HCT116 (cell line): ENCODE data around the gene DGKZ.

Experiments used
- CTCF ChIP-seq, 3 experiments: fragments of 200-600 bp in 1 of 3; sonication (generic) in 1 of 3; IDR thresholded peaks in 2 of 3; conservative IDR thresholded peaks in 1 of 3; 2 replicates each; pipeline ENCODE4 v1.5.1; 2012 to 2017; ENCODE audit warnings: low read depth in 2 of 3, low read length in 2 of 3, antibody characterized with exemption in 1 of 3, borderline replicate concordance in 1 of 3, control low read depth in 1 of 3, mild to moderate bottlenecking in 1 of 3, mixed read lengths in 1 of 3, mixed run types in 1 of 3, moderate library complexity in 1 of 3; ENCODE audit not compliant: insufficient read depth in 1 of 3
- EZH2 ChIP-seq: fragments of 200-600 bp; sonication (generic); IDR thresholded peaks from 2 replicates; pipeline ENCODE4 v1.6.1; 2017; ENCODE audit warnings: antibody characterized with exemption, mixed run types
- POLR2A ChIP-seq: IDR thresholded peaks from 2 replicates; pipeline ENCODE4 v1.7.0; 2011; ENCODE audit warnings: borderline replicate concordance; ENCODE audit not compliant: insufficient read depth, insufficient read length; ENCODE audit errors: extremely low read depth
- REST ChIP-seq: IDR thresholded peaks from 2 replicates; pipeline ENCODE4 v1.6.1; 2012; ENCODE audit warnings: low read depth
- YY1 ChIP-seq: IDR thresholded peaks from 2 replicates; pipeline ENCODE4 v1.6.1; 2011; ENCODE audit warnings: low read length, low read depth, moderate library complexity, mild to moderate bottlenecking; ENCODE audit not compliant: insufficient replicate concordance; ENCODE audit errors: extremely low read depth
- ZNF274 ChIP-seq: fragments of 200-500 bp; sonication (Bioruptor generic); IDR thresholded peaks from 2 replicates; pipeline ENCODE4 v1.6.1; 2014; ENCODE audit warnings: mild to moderate bottlenecking, low read depth, low read length, inconsistent platforms

- TF ChIP-seq ZNF274: no peak
- no peak for TF ChIP-seq YY1
- no peak for TF ChIP-seq CTCF (IDR thresholded peaks at IDR 0.05 in 2 of 3, conservative IDR thresholded peaks at IDR 0.05 in 1 of 3; ENCODE audit: borderline replicate concordance in 1 of 3, insufficient read depth in 1 of 3, low read depth in 2 of 3, low read length in 2 of 3)
- no peak for TF ChIP-seq POLR2A
- TF ChIP-seq EZH2: no peak
- TF ChIP-seq REST: no peak
Measured at GRCh38 chr11:46372086-46372485, 24.8 kb downstream of the DGKZ start.
